Brain microvascular endothelial cell (primary cell): ENCODE data around the gene KLHL35.

Source experiments
- DNase-seq: peaks from one replicate; pipeline ENCODE4 v3.0.0-alpha.2; 2020
- H3K27ac ChIP-seq: fragments of 250-450 bp; sonication (Bioruptor Pico); 2 replicates; pipeline ENCODE4 v1.5.1; 2020; ENCODE audit warnings: mild to moderate bottlenecking, moderate library complexity
- H3K27me3 ChIP-seq: fragments of 250-450 bp; sonication (Bioruptor Pico); replicated peaks from 2 replicates; pipeline ENCODE4 v1.5.1; 2020; ENCODE audit warnings: mild to moderate bottlenecking
- H3K36me3 ChIP-seq: fragments of 250-450 bp; sonication (Bioruptor Pico); replicated peaks from 2 replicates; pipeline ENCODE4 v1.5.1; 2020; ENCODE audit warnings: mild to moderate bottlenecking
- H3K4me3 ChIP-seq: 2 replicates; pipeline ENCODE4 v1.5.1; 2011; ENCODE audit warnings: low read depth, mild to moderate bottlenecking, control low read depth, low read length, moderate library complexity
- CTCF ChIP-seq: IDR thresholded peaks from 2 replicates; pipeline ENCODE4 v1.5.1; 2011; ENCODE audit warnings: low read depth, mild to moderate bottlenecking, moderate library complexity, low read length, control low read depth, inconsistent platforms; ENCODE audit errors: missing control alignments
- in situ Hi-C: cut with HindIII; loops from 2 replicates; pipeline ENCODE4 v1.10.0; 2017; ENCODE audit warnings: low sequenced_read_pairs, low pct_ligation_motif_present

The KLHL35 gene

GRCh38 chr11:75453916-75454655 lies 21.1 kb upstream of the KLHL35 start:
- TF ChIP-seq CTCF = no peak
- Histone ChIP-seq H3K27ac (no peak overlapping the region), H3K27me3 (no peaks in the 10 kb centered on the region), H3K4me3 (no peak overlapping the region), H3K36me3 (no peaks in the 10 kb centered on the region)
- DNase-seq = no peak
- in situ Hi-C loops = no loop called here

- DNase-seq = no peak
- in situ Hi-C loops = no loop called here
- H3K36me3 ChIP-seq = no peaks in the 10 kb centered on the region
- H3K4me3 ChIP-seq = no peak overlapping the region
- H3K27me3 ChIP-seq = no peaks in the 10 kb centered on the region
- peak; percentile 79 for TF ChIP-seq CTCF
- H3K27ac ChIP-seq = no peak overlapping the region
Measured at GRCh38 chr11:75450826-75451821, 18.1 kb upstream of the KLHL35 start.

- Histone ChIP-seq H3K36me3 (no peaks in the 10 kb centered on the region), H3K4me3 (no peak overlapping the region), H3K27me3 (no peaks in the 10 kb centered on the region), H3K27ac (no peak overlapping the region)
- no peak for DNase-seq
- TF ChIP-seq CTCF = no peak
- in situ Hi-C loops = no loop called here
Measured at GRCh38 chr11:75450236-75450635, 17.2 kb upstream of the KLHL35 start.

GRCh38 chr11:75449776-75450175 lies 16.8 kb upstream of the KLHL35 start:
- Histone ChIP-seq H3K36me3 (no peaks in the 10 kb centered on the region), H3K4me3 (no peak overlapping the region), H3K27me3 (no peaks in the 10 kb centered on the region), H3K27ac (no peak overlapping the region)
- in situ Hi-C loops = loop anchor here (10.0 kb wide), 1 partner anchor 65 kb away; no protein-coding TSS in a partner anchor
- TF ChIP-seq CTCF = no peak
- DNase-seq = no peak

- no peak for TF ChIP-seq CTCF
- Histone ChIP-seq H3K36me3 (no peaks in the 10 kb centered on the region), H3K27ac (no peak overlapping the region), H3K4me3 (no peak overlapping the region), H3K27me3 (no peaks in the 10 kb centered on the region)
- in situ Hi-C loops = loop anchor here (10.0 kb wide), 1 partner anchor 66 kb away; no protein-coding TSS in a partner anchor
- no peak for DNase-seq
Measured at GRCh38 chr11:75449271-75449670, 16.3 kb upstream of the KLHL35 start.
